ENCODE measurements around the gene TFCP2. TPM values are rescaled to one million over a fixed set of nuclear protein-coding genes. Genes with fewer than 3 reads are reported as not detected.
"Not testable (repeated sequence)": the region's sequence is repeated elsewhere in the genome, so short reads cannot be mapped to it uniquely, and the experiment has no call there.

TFCP2 gene
- polyA plus RNA-seq (2014; cell fraction: cytosol; rRNA removed), result 16.8 and 22.7 TPM in 2 replicates
- 8.8 and 18.9 TPM in 2 replicates for polyA plus RNA-seq (2014; cell fraction: nucleus; rRNA removed)

DNA sequence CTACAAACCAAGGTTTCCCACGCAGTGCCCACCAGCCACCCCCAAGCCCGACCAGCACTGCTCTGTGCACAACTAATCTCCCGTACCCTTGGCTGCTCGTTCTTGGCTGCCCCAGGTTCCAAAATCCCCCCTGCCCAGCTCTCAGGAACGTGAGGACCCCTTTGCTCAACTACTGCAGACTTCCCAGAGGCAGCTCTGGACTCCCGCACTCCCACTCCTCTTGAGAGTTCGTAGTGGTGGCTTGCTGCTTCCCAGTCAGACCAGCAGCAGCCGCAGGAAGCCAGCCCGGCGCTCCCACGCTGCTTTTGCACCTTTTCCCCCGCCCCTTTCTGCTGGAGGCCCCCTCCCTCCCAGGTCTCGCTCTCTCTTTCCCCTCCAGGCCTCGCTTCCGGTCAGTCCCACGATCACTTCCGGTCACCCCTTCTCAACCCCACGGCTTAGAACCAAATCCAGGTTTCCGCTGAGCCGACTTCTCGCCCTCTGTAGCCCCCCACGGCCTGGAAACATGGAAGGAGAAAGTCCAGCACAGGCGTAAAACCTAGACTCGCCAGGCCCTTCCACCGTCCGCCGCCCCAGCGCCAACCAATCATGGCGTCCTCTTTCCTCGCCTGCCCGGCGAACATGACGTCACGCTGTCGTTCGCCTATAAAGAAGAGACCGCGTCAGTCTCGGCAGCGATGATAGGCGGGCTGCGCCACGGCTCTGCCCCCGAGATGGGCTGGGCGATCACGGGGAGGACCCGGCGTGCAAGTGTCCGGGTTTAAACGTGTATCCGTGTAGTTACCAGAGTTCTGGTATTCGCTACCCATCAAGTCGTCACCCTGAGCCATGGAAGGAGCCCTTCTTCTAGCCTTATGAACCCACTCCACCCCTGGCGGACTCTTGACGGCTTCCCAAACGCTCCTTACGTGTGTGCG lies at the start of gene TFCP2:
Gene TFCP2, minus strand, starts transcription at position 621 of the 917 bp plus-strand sequence. CDS start 713 bp downstream, outside the sequence.
- DNase-seq (ENCODE audit: low spot score), result peak; percentile 99

GRCh38 chr12:51222461-51222860 lies 49.5 kb upstream of the TFCP2 start:
- no peak for DNase-seq (ENCODE audit: low spot score)

DNA sequence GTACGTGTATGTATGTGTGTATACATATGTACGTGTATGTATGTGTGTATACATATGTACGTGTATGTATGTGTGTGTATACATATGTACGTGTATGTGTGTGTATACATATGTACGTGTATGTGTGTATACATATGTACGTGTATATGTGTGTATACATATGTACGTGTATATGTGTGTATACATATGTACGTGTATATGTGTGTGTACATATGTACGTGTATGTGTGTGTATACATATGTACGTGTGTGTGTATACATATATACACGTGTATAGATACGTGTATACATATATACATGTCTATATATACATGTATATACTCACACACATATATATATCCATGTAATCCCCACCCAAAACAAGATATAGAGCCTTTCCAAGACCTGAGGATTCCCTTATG lies 46.9 kb upstream of the TFCP2 start:
- not testable (repeated sequence) for DNase-seq (ENCODE audit: low spot score)

DNA sequence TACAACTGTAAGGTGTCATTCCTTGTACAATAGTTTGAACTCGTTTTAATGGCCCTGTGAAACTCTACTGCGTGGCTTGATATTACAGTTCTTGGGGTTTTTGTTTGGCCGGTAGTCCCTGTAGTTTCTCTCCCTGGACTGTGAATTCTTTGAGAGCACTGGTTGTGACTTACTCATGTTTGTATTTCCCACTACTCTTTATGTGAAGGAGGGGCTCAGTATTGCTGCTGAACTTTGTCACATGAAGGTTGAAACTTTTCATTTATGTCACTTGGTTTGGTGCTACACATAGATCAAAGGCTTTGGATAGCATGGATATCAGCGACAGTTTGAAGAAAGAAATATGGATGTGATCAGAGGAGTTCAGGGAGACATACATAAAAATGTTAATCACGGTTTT lies 46.4 kb upstream of the TFCP2 start:
- DNase-seq (ENCODE audit: low spot score), result no peak

DNA sequence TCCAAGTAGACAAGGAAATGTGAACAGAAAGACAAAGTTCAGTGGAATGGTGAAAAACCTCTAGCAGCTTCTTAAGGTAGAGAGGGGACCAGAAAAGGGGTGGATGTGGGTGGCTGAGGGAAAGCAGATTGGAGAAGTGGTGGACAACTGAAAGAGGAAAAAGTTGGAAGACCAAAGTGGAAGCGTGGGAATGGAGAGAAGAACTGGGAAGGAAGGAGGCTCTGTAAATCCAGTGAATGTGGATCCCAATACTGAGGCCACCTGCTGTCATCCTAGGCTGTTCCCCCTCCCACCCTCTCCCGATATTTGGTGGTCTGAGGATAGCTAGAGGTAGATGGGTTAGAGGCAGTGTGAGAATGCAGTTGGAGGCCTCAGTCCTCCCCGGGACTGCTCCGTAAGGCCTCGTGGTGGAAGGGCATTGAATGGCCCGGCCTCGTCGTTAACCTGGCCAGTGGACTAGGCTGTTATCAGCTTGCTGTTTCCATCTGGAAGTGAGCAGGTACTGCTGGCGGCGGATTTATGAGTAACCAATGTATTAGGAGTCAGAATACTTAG lies 45.7 kb upstream of the TFCP2 start:
- peak; percentile 55 for DNase-seq (ENCODE audit: low spot score)

- DNase-seq (ENCODE audit: low spot score), result peak; percentile 82
Measured at GRCh38 chr12:51217968-51218606, 45.2 kb upstream of the TFCP2 start, which contains the start of gene POU6F1. TSS of gene POU6F1 (minus strand) at chr12:51218062. CDS start at chr12:51206836, 11,226 bp downstream.

- DNase-seq (ENCODE audit: low spot score), result no peak
Measured at GRCh38 chr12:51217133-51217967, 44.4 kb upstream of the TFCP2 start.

- DNase-seq (ENCODE audit: low spot score), result no peak
Measured at GRCh38 chr12:51216642-51217041, 43.7 kb upstream of the TFCP2 start.

DNA sequence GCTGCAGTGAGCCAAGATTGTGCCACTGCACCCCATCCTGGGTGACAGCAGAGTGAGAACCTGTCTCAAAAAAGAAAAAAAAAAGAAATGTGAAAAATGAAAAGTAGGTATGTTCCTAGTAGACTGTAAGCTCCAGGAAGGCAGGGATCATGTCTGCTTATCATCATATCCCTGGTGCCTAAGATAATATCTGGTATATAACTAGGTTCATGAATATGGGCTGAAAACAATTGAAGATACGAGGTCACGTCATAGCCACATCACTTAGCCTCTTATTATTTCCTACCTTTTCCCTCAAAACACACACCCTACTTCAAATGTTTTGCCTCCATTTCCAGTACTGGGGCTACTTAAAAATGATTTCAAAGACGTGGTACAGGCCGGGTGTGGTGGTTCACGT lies 42.0 kb upstream of the TFCP2 start:
- no peak for DNase-seq (ENCODE audit: low spot score)

GRCh38 chr12:51210690-51211395 lies 37.9 kb upstream of the TFCP2 start:
- no peak for DNase-seq (ENCODE audit: low spot score)

GRCh38 chr12:51209259-51209658 lies 36.3 kb upstream of the TFCP2 start:
- DNase-seq (ENCODE audit: low spot score), result no peak

DNA sequence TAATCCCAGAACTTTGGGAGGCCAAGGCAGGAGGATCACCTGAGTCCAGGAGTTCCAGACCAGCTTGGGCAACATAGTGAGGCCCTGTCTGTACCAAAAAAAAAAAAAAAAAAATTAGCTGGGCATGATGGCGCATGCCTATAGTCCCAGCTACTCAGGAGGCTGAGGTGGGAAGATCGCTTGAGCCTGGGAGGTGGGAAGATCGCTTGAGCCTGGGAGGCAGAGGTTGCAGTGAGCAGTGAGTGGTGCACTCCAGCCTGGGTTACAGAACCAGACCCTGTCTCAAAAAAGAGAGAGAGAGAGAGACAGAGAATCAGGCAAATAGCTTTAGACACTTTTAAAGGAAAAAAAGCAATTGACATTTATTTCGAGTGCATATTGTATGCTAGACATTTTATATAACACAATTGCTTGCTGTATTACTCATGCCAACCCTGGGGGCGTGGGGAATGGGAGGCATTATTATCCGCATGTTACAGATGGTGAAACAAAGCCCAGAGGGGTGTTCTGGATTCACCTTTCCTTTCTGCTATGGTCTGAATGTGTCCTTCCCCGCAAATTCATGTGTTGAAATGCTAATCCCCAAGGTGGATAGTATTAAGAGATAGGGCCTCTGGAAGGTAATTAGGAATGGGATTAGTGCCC lies 35.2 kb upstream of the TFCP2 start:
- no peak for DNase-seq (ENCODE audit: low spot score)

GRCh38 chr12:51205350-51205749 lies 32.4 kb upstream of the TFCP2 start:
- DNase-seq (ENCODE audit: low spot score), result no peak

DNA sequence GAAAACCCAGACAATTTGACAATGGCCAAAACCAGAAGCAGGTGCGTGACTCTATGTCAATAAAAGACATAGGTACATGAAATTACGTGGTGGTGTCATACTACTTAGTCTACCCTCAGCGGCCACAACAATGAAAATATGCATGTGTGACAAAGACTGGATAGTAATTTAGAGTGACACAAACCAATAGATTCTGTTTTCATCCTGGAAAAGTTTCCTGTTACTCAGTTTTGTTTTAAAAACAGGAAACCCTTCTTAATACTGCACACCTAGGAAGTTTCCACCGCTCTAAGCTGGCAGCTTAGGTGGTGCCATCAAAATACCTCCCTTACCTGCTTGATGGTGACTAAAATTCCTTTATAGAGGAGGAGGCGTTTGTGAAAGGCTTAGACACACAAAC lies 29.8 kb upstream of the TFCP2 start:
- no peak for DNase-seq (ENCODE audit: low spot score)

GRCh38 chr12:51200806-51201205 lies 27.9 kb upstream of the TFCP2 start:
- DNase-seq (ENCODE audit: low spot score), result no peak

GRCh38 chr12:51200156-51200555 lies 27.2 kb upstream of the TFCP2 start:
- no peak for DNase-seq (ENCODE audit: low spot score)

- DNase-seq (ENCODE audit: low spot score), result no peak
Measured at GRCh38 chr12:51199366-51199945, 26.5 kb upstream of the TFCP2 start.

- no peak for DNase-seq (ENCODE audit: low spot score)
Measured at GRCh38 chr12:51198568-51199365, 25.8 kb upstream of the TFCP2 start.

Measured in SK-N-DZ (cell line).